Activated T-cell treated with anti-CD3 and anti-CD28 coated beads, Interleukin-2, amount 50 U/mL, for 72 hours (primary cell): ENCODE data around the gene MS4A2. TPM values are rescaled to one million over a fixed set of nuclear protein-coding genes. Genes with fewer than 3 reads are reported as not detected.

Experiments
- ATAC-seq, 2 donors: fragments of 150-1000 bp; cut with Tn5 transposase; replicated peaks in 1 of 2; 2 replicates each; pipeline ENCODE4 v1.10.0; 2021; ENCODE audit warnings: moderate library complexity in 2 of 2, mild to moderate bottlenecking in 1 of 2
- DNase-seq, 2 donors: peaks; one replicate each; pipeline ENCODE4 v3.0.0; 2021 to 2022; ENCODE audit warnings: mixed read lengths in 1 of 2
- H3K27ac Mint-ChIP-seq: one replicate; pipeline ENCODE4 v1.8.0; 2022; ENCODE audit warnings: mild to moderate bottlenecking, moderate library complexity, mixed read lengths
- H3K27me3 Mint-ChIP-seq: one replicate; pipeline ENCODE4 v1.8.0; 2022; ENCODE audit warnings: low read depth, mixed read lengths
- H3K36me3 Mint-ChIP-seq, 2 donors: one replicate each; pipeline ENCODE4 v1.8.0; 2022; ENCODE audit warnings: mixed read lengths in 2 of 2, mild to moderate bottlenecking in 1 of 2; ENCODE audit not compliant: insufficient read depth in 2 of 2
- H3K4me1 Mint-ChIP-seq: one replicate; pipeline ENCODE4 v1.8.0; 2022; ENCODE audit warnings: low read depth, mixed read lengths
- H3K4me3 Mint-ChIP-seq, 2 donors: one replicate each; pipeline ENCODE4 v1.8.0; 2022; ENCODE audit warnings: mild to moderate bottlenecking in 2 of 2, mixed read lengths in 2 of 2, moderate library complexity in 2 of 2
- H3K9me3 Mint-ChIP-seq, 2 donors: one replicate each; pipeline ENCODE4 v1.8.0; 2022; ENCODE audit warnings: mixed read lengths in 2 of 2
- total RNA-seq, 2 donors: library from RNA; stranded (reverse); gene quantifications; one replicate each; pipeline ENCODE4 v1.2.3, GENCODE V29; 2022

MS4A2 gene
- total RNA-seq, 2 donors from 2014 or later: not detected

DNA sequence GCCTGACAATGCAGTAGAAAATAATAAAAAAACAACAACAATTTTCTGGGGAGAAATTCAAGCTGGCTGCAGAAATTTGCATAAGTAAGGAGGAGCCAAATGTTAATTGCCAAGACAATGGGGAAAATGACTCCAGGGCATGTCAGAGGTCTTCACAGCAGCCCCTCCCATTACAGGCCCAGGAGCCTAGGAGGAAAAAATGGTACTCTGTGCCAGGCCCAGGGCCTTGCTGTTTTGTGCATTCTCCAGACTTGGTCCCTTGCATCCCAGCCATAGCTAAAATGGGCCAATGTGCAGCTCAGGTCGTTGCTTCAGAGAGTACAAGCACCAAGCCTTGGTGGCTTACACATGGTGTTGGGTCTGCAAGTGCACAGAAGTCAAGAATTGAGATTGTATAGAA lies 45.5 kb downstream of the MS4A2 start:
- no peaks in the 10 kb centered on the region for H3K9me3 Mint-ChIP-seq
- no peak overlapping the region for H3K27ac Mint-ChIP-seq
- H3K4me3 Mint-ChIP-seq: no peak overlapping the region
- no peaks in the 10 kb centered on the region for H3K4me1 Mint-ChIP-seq
- H3K36me3 Mint-ChIP-seq: peaks cover 0 to 4% of the 10 kb centered on the region in 2 donors
- DNase-seq (no peak), ATAC-seq (no peak)
- H3K27me3 Mint-ChIP-seq: no peaks in the 10 kb centered on the region

DNA sequence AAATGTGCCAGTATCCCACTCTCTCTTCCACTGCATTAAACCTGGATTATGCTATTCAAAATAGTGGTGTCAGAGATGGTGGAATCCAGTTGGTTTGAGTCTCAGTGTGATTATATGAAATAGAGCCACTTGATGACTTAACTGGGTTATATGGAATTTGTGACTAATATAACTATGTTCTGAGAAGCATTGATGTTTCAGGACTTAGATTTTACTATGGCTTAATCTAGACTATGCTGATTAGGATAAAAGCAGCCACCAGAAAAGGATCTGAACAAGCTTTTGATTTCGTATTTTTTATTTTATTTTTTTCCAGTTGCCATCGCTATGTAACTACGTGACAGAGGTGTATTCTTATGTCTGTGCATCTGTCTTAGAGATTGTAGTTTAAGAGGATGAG lies 55.3 kb downstream of the MS4A2 start:
- DNase-seq (no peak), ATAC-seq (peak; percentile 71 to 72)
- Mint-ChIP-seq H3K4me3 (no peak overlapping the region), H3K27ac (no peak overlapping the region), H3K4me1 (peaks cover 12% of the 10 kb centered on the region), H3K27me3 (peaks cover 30% of the 10 kb centered on the region), H3K9me3 (no peaks in the 10 kb centered on the region), H3K36me3 (no peaks in the 10 kb centered on the region)

DNA sequence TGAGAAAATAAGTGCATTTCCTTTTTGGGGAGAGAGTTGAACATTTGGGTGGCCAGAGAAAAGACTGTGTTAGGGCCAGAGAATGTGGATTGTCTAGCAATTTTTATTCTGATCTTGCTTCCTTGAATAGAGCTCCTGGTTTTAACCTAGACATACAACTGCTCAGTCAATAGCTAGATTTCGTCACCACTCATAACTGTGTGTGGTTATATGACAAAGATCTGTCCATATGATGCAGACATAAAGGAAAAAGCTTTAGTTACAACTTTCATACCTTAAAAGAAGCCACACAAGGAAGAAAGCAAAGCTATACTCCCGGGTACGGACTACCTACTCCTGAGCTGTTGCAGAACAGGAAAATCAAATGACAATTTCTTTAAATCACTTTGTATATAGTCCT lies 57.2 kb downstream of the MS4A2 start:
- peaks cover 12% of the 10 kb centered on the region for H3K4me1 Mint-ChIP-seq
- ATAC-seq: peak; percentile 78 to 82
- H3K27ac Mint-ChIP-seq: no peak overlapping the region
- no peak for DNase-seq
- H3K36me3 Mint-ChIP-seq: no peaks in the 10 kb centered on the region
- peaks cover 30% of the 10 kb centered on the region for H3K27me3 Mint-ChIP-seq
- no peaks in the 10 kb centered on the region for H3K9me3 Mint-ChIP-seq
- H3K4me3 Mint-ChIP-seq: peak overlapping the region in 1 of 2 donors; percentile 6

Other genes with a start within 250 kb of the MS4A2 start
- not detected for gene CBLIF, start 243.2 kb upstream of the MS4A2 start, total RNA-seq
- not detected for gene TCN1, start 222.2 kb upstream of the MS4A2 start, total RNA-seq
- not detected for gene OOSP3, start 209.9 kb upstream of the MS4A2 start, total RNA-seq
- not detected for gene OOSP1, start 150.2 kb upstream of the MS4A2 start, total RNA-seq
- gene OOSP4A, start 124.6 kb upstream of the MS4A2 start, total RNA-seq: not detected
- gene OOSP4B, start 71.5 kb upstream of the MS4A2 start, total RNA-seq: not detected
- not detected for gene OOSP2, start 48.3 kb upstream of the MS4A2 start, total RNA-seq
- not detected for gene MS4A3, start 32.0 kb upstream of the MS4A2 start, total RNA-seq
- gene MS4A6A, start 94.4 kb downstream of the MS4A2 start, total RNA-seq: not detected
- not detected for gene MS4A4E, start 154.5 kb downstream of the MS4A2 start, total RNA-seq
- gene MS4A4A, start 192.0 kb downstream of the MS4A2 start, total RNA-seq: not detected
- not detected for gene MS4A6E, start 238.6 kb downstream of the MS4A2 start, total RNA-seq